ENCODE results near the gene AIP.

GRCh38 chr11:67451658-67451976 is 31.2 kb upstream of the AIP start:
- TF ChIP-seq CTCF (tag by site-specific recombination; IDR thresholded peaks at IDR 0.05) (no peak), ZNF324 (tag by site-specific recombination; IDR thresholded peaks at IDR 0.05) (no peak), ZNF280D (tag by site-specific recombination; IDR thresholded peaks at IDR 0.05) (no peak), ZNF776 (tag by site-specific recombination; IDR thresholded peaks at IDR 0.05; ENCODE audit: borderline replicate concordance) (no peak), ZNF670 (tag by site-specific recombination; IDR thresholded peaks at IDR 0.05; ENCODE audit: low read depth) (no peak), KLF9 (tag by site-specific recombination; IDR thresholded peaks at IDR 0.05; ENCODE audit: low read depth) (no peak), PBX3 (CRISPR knock-in tag; IDR thresholded peaks at IDR 0.05) (no peak), ZNF677 (tag by site-specific recombination; IDR thresholded peaks at IDR 0.05) (no peak), GFI1B (tag by site-specific recombination; IDR thresholded peaks at IDR 0.05) (no peak), ZNF530 (tag by site-specific recombination; IDR thresholded peaks at IDR 0.05; ENCODE audit: low read depth) (no peak), ZNF610 (tag by site-specific recombination; IDR thresholded peaks at IDR 0.05; ENCODE audit: borderline replicate concordance) (no peak), TCF7L2 (IDR thresholded peaks at IDR 0.05; ENCODE audit: borderline replicate concordance, low read depth, low read length) (no peak), ZNF302 (tag by site-specific recombination; IDR thresholded peaks at IDR 0.05; ENCODE audit: low read depth) (no peak), ZNF747 (tag by site-specific recombination; IDR thresholded peaks at IDR 0.05) (no peak)

Data from HEK293 (cell line).